GM21367 (cell line): ENCODE data around the gene NUP153.
A peak's percentile ranks its signal among the peaks of the same experiment; 100 is the strongest.

Experiments
- ATAC-seq: cut with Tn5 transposase; IDR thresholded peaks from one replicate; pipeline ENCODE4 v1.9.1; 2021; ENCODE audit not compliant: unreplicated experiment

NUP153 gene

GRCh38 chr6:17672064-17672718, 34.5 kb downstream of the NUP153 start:
- no peak for ATAC-seq

DNA sequence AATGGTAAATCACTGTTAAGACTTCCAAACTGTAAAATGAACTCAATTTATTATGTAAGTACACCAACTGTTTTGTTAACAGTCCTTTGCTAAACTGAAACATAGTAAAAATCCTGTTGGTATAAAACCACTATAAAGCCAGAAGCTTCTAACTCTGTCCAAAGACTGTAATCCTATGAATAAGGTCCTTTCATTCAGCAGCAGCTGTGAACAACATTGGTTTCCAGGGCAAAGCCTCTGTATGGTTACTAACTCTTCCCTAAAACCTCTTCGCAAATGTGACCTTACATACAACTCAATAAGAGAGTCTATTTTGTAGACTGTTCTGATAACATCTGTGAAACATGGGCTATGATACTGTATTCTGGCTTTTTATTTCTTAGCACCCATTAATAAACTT, 40.1 kb downstream of the NUP153 start:
- no peak for ATAC-seq

- ATAC-seq: no peak
Measured at GRCh38 chr6:17665132-17665531, 41.6 kb downstream of the NUP153 start.

- ATAC-seq: no peak
Measured at GRCh38 chr6:17663226-17663625, 43.5 kb downstream of the NUP153 start.

DNA sequence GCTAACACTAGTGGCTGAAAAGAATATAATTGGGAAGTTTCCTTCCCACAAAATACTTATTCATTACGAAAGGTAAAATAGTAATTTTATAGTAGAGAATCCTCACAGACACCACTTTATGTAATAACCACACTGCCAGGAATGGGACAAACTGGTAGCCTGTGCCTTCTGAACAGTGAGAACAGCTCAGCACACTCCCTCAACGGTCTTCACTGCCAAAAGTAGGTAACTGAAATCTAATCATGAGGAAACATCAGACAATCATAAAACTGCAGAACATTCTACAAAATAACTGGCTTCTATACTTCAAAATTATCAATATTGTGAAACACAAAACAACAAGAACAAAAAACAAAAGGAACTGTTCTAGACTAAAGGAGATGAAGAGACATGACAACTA, 44.1 kb downstream of the NUP153 start:
- no peak for ATAC-seq

DNA sequence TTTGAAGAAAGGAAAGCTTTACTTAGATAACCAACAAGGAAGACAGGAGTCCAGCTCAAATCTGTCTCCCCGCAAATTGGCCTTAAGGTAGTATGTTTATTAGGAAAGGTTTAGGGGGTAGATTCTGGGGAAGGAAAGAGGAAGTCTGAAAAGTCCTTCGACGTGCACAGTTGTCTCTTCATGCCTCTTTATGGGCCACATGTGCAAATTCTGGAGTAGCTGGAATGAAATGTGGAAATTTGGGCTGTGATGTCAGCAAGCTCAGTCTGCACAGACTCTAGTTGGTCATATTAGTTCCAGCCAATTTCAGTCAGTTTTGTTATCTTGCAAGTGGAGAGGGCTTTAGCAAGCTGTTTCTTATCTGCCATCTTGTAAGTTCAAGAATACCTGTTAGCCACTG, 50.1 kb downstream of the NUP153 start:
- no peak for ATAC-seq

DNA sequence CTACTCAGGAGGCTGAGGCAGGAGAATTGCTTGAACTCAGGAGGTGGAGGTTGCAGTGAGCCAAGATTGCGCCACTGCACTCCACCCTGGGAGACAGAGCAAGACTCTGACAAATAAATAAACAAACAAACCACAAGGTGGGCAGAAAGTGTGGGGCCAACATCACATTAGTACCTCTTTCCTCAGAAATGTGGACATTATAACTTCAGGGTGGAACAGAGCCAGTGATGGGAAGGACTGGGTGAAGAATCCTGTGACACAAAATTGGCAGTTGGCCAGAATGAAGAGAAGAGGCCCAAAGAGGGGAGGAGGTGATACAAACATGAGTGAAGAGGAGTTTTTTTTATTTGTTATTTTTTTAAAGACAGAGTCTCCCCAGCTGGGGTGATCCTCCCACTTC, 50.6 kb downstream of the NUP153 start:
- ATAC-seq: no peak

DNA sequence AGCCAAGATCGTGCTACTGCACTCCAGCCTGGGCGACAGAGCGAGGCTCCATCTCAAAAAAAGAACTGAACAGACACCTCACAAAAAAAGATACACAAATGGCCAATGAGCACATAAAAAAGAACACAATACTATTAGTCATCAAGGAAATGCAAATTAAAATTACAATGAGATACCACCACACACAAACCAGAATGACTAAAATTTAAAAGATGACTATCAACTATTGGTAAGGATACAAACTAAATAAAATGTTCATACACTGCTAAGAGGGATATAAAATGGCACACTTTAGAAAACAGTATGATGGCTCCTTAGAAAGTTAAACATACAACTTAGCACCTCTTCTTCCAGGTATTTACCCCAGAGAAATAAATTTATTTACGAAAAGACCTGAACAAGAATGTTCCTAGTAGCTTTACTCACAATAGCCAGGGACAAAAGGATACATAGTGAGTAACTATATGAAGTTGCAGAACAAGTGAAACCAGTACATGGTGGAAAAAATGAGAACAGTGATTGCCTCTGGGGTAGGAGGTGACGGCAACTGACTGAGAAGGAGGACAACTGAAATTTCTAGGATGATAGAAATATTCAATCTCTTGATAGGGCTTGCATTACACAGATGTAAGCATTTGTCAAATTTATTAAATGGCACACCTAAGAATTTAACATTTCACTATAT, 53.4 kb downstream of the NUP153 start:
- no peak for ATAC-seq

GRCh38 chr6:17650656-17651309, 55.9 kb downstream of the NUP153 start:
- ATAC-seq: no peak

GRCh38 chr6:17648745-17649144, 58.0 kb downstream of the NUP153 start:
- no peak for ATAC-seq

- no peak for ATAC-seq
Measured at GRCh38 chr6:17640477-17640917, 66.2 kb downstream of the NUP153 start.

GRCh38 chr6:17638212-17638715, 68.5 kb downstream of the NUP153 start:
- no peak for ATAC-seq

DNA sequence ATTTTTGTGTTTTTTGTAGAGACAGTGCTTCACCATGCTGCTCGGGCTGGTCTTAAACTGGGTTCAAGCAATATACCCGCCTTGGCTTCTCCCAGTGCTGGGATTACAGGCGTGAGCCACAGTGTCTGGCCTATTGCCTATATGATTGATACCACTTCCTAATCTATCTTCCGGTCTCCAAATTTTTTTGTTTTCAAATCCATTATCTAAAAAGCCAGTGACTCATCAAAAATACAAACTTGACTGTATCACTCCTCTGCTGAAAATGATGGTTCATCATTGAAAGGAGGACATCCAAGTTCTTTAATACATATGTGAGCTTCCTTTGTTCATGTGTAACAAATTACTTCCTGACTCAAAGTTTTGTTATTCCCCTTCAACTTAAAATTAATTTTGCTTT, 71.2 kb downstream of the NUP153 start:
- no peak for ATAC-seq

GRCh38 chr6:17633465-17634188, 73.1 kb downstream of the NUP153 start:
- no peak for ATAC-seq

DNA sequence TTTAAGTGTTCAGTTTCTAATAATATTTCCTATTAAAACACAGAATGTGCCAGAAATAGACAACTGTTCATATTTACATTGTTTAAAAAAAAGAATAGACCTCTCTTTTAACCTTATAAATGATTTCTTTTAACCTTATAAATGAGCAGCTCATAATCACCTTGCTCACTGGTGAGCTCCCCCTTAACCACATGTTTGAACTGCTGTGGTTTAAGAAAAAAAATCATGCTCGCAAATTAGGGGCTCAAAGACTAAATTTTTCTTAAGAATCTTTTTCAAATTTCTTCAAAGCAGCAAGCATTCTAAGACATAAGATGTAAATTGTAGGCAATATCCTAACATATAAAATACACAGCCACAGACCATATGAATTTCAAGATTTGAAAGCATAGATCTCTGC, 73.8 kb downstream of the NUP153 start:
- ATAC-seq: no peak

DNA sequence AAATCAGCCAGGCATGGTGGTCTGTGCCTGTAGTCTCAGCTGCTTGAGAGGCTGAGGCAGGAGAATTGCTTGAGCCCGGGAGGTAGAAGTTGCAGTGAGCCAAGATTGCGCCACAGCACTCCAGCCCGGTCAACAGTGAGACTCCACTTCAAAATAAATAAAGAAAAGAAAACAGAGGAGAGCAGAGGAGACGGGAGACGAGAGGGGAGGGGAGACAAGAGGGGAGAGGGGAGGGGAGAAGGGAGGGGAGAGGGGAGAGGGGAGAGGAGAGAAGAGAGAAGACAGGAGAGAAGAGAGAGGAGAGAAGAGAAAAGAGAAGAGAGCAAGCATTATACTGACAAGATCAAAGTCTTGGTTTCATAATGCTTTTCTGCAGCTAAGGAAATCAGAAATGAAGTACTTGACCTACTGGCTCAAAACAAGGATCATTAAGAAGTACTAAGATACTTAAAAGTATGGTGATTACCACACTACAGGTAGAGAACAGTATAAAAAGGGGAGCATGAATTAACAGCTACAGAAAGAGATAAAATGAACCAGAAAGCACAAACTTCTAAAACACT, 76.1 kb downstream of the NUP153 start:
- no peak for ATAC-seq

DNA sequence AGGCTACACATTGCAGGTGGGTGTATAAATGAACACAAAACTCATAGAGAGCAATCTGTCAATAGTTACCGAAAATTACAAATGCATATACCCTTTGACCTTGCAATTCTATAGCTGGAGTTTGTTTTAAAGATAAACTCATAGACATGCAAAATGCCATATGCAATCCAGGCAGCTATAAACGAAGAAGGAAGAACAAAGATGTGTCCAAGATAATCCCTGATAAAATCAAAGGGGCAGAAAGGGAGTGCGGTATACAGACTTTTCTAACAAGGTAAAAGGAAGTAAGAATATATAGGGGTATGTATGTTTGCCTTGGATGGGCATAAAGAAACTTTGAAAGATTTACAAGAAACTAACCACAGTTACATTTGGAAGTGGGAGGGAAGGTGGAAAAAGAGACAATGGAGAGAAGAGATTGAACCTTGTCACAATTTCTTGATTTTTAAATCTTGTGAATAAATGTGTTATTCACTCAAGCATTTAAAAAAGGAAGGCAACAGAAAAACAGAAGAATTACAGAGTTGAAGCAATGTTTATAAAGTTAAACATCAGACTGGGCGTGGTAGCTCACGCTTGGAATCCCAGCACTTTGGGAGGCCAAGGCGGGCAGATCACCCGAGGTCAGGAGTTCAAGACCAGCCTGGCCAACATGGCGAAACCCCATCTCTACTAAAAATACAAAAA, 76.8 kb downstream of the NUP153 start:
- ATAC-seq: no peak

GRCh38 chr6:17628873-17629272, 77.9 kb downstream of the NUP153 start:
- peak; percentile 71 for ATAC-seq

GRCh38 chr6:17624396-17624795, 82.3 kb downstream of the NUP153 start:
- no peak for ATAC-seq

GRCh38 chr6:17622144-17622543, 84.6 kb downstream of the NUP153 start:
- ATAC-seq: no peak

DNA sequence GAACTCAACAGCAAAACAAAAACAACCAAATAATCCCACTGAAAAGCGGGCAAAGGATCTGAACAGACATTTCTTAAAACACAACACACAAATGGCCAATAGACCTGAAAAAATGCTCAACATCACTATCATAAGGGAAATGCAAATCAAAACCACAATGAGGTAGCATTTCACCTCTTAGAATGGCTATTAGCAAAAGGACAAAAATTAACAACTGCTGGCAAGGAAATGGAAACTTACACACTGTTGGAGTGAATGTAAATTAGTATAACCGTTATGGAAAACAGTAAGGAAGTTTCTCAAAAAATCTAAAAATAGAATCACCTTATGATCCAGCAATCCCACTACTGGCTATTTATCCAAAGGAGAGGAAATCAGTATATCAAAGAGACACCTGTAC, 85.7 kb downstream of the NUP153 start:
- ATAC-seq: peak; percentile 77
